ENCODE results near the gene EPHA7. TPM values are rescaled to one million over a fixed set of nuclear protein-coding genes. Genes with fewer than 3 reads are reported as not detected.

The EPHA7 gene
- total and polyA plus RNA-seq, 2 experiments from 2014 or later = 6.9 to 19.2 TPM

- DNase-seq (ENCODE audit: low spot score) = no peak
- Histone ChIP-seq H3K4me3 (no peak overlapping the region), H3K79me2 (no peaks in the 10 kb centered on the region), H3K27ac (no peak overlapping the region), H3K36me3 (replicated peaks; ENCODE audit: insufficient read depth, low read depth) (no peaks in the 10 kb centered on the region), H3K9me3 (ENCODE audit: low read depth) (no peaks in the 10 kb centered on the region), H3K4me1 (ENCODE audit: insufficient read depth) (no peaks in the 10 kb centered on the region), H3K9me2 (replicated peaks; ENCODE audit: insufficient read depth) (peaks cover 4% of the 10 kb centered on the region), H2AFZ (no peak overlapping the region), H3K27me3 (no peaks in the 10 kb centered on the region), H4K20me1 (ENCODE audit: insufficient read depth, poor library complexity, severe bottlenecking) (peaks cover 2% of the 10 kb centered on the region), H3K4me2 (no peak overlapping the region)
- WGBS (ENCODE audit: low lambda C conversion rate, missing lambda C conversion rate) = 93% methylated on average over 3 of the region's 3 CpGs
- TF ChIP-seq CTCF (IDR thresholded peaks at IDR 0.05; ENCODE audit: poor library complexity) (no peak), EZH2 (IDR thresholded peaks at IDR 0.05; ENCODE audit: borderline replicate concordance) (no peak), EZH2phosphoT487 (IDR thresholded peaks at IDR 0.05; ENCODE audit: low read depth, severe bottlenecking, unreplicated experiment) (no peak)
Observed at GRCh38 chr6:93300661-93301060, 118.7 kb downstream of the EPHA7 start.

GRCh38 chr6:93299622-93300021 lies 119.7 kb downstream of the EPHA7 start:
- Histone ChIP-seq H3K4me3 (no peak overlapping the region), H3K9me2 (replicated peaks; ENCODE audit: insufficient read depth) (peaks cover 4% of the 10 kb centered on the region), H3K36me3 (replicated peaks; ENCODE audit: insufficient read depth, low read depth) (no peaks in the 10 kb centered on the region), H4K20me1 (ENCODE audit: insufficient read depth, poor library complexity, severe bottlenecking) (peaks cover 2% of the 10 kb centered on the region), H3K79me2 (no peaks in the 10 kb centered on the region), H3K27me3 (no peaks in the 10 kb centered on the region), H2AFZ (no peak overlapping the region), H3K4me2 (no peak overlapping the region), H3K27ac (no peak overlapping the region), H3K4me1 (ENCODE audit: insufficient read depth) (no peaks in the 10 kb centered on the region), H3K9me3 (ENCODE audit: low read depth) (no peaks in the 10 kb centered on the region)
- WGBS (ENCODE audit: low lambda C conversion rate, missing lambda C conversion rate) = 82% methylated on average over 3 of the region's 3 CpGs
- TF ChIP-seq CTCF (IDR thresholded peaks at IDR 0.05; ENCODE audit: poor library complexity) (no peak), EZH2phosphoT487 (IDR thresholded peaks at IDR 0.05; ENCODE audit: low read depth, severe bottlenecking, unreplicated experiment) (no peak), EZH2 (IDR thresholded peaks at IDR 0.05; ENCODE audit: borderline replicate concordance) (no peak)
- DNase-seq (ENCODE audit: low spot score) = no peak

GRCh38 chr6:93295631-93296030 lies 123.7 kb downstream of the EPHA7 start:
- no peaks in the 10 kb centered on the region for H3K4me1 ChIP-seq (ENCODE audit: insufficient read depth)
- no peak for DNase-seq (ENCODE audit: low spot score)
- H3K27me3 ChIP-seq = no peaks in the 10 kb centered on the region
- H4K20me1 ChIP-seq (ENCODE audit: insufficient read depth, poor library complexity, severe bottlenecking) = peaks cover 1% of the 10 kb centered on the region
- H3K9me3 ChIP-seq (ENCODE audit: low read depth) = no peaks in the 10 kb centered on the region
- no peaks in the 10 kb centered on the region for H3K36me3 ChIP-seq (replicated peaks; ENCODE audit: insufficient read depth, low read depth)
- no peak overlapping the region for H3K27ac ChIP-seq
- H3K79me2 ChIP-seq = no peaks in the 10 kb centered on the region
- TF ChIP-seq EZH2 (IDR thresholded peaks at IDR 0.05; ENCODE audit: borderline replicate concordance) (no peak), CTCF (IDR thresholded peaks at IDR 0.05; ENCODE audit: poor library complexity) (no peak), EZH2phosphoT487 (IDR thresholded peaks at IDR 0.05; ENCODE audit: low read depth, severe bottlenecking, unreplicated experiment) (no peak)
- H3K9me2 ChIP-seq (replicated peaks; ENCODE audit: insufficient read depth) = peaks cover 3% of the 10 kb centered on the region
- H3K4me3 ChIP-seq = no peak overlapping the region
- H2AFZ ChIP-seq = no peak overlapping the region
- H3K4me2 ChIP-seq = no peak overlapping the region

- H3K4me1 ChIP-seq (ENCODE audit: insufficient read depth) = no peaks in the 10 kb centered on the region
- 94% methylated on average over 2 of the region's 2 CpGs for WGBS (ENCODE audit: low lambda C conversion rate, missing lambda C conversion rate)
- TF ChIP-seq EZH2phosphoT487 (IDR thresholded peaks at IDR 0.05; ENCODE audit: low read depth, severe bottlenecking, unreplicated experiment) (no peak), CTCF (IDR thresholded peaks at IDR 0.05; ENCODE audit: poor library complexity) (no peak), EZH2 (IDR thresholded peaks at IDR 0.05; ENCODE audit: borderline replicate concordance) (no peak)
Observed at GRCh38 chr6:93294879-93295278, 124.5 kb downstream of the EPHA7 start.

More at GRCh38 chr6:93294879-93295278, 124.5 kb downstream of the EPHA7 start:
- Histone ChIP-seq H3K9me3 (ENCODE audit: low read depth) (no peaks in the 10 kb centered on the region), H4K20me1 (ENCODE audit: insufficient read depth, poor library complexity, severe bottlenecking) (no peaks in the 10 kb centered on the region), H3K9me2 (replicated peaks; ENCODE audit: insufficient read depth) (no peaks in the 10 kb centered on the region), H3K36me3 (replicated peaks; ENCODE audit: insufficient read depth, low read depth) (no peaks in the 10 kb centered on the region), H3K4me3 (no peak overlapping the region), H2AFZ (no peak overlapping the region), H3K4me2 (no peak overlapping the region), H3K27me3 (no peaks in the 10 kb centered on the region), H3K79me2 (no peaks in the 10 kb centered on the region), H3K27ac (no peak overlapping the region)
- DNase-seq (ENCODE audit: low spot score) = no peak

All from hepatocyte (in vitro differentiated cells).